Adrenal gland (tissue), 12 donors: Measurements from ENCODE around the gene ATP13A5. TPM values are rescaled to one million over a fixed set of nuclear protein-coding genes. Genes with fewer than 3 reads are reported as not detected.

Experiments used
- DNase-seq, 7 donors: peaks; one replicate each; pipeline ENCODE4 v3.0.0-alpha.2; 2019 to 2020
- H3K27ac ChIP-seq, 5 donors: fragments of 200-600 bp; sonication (generic) in 4 of 5; 1 replicate in 3 of 5; 2 replicates in 2 of 5; pipeline versions ENCODE4 v1.5.1 to v1.8.0; 2016 to 2020; ENCODE audit warnings: mild to moderate bottlenecking in 1 of 5
- H3K27me3 ChIP-seq: fragments of 200-600 bp; 2 replicates; pipeline ENCODE4 v1.8.0; 2021
- H3K36me3 ChIP-seq, 2 donors: fragments of 200-600 bp; replicated peaks in 1 of 2; 1 replicate in 1 of 2; 2 replicates in 1 of 2; pipeline versions ENCODE4 v1.5.1 to v1.8.0; 2018 to 2022
- H3K4me1 ChIP-seq, 2 donors: fragments of 200-600 bp; replicated peaks in 1 of 2; 1 replicate in 1 of 2; 2 replicates in 1 of 2; pipeline versions ENCODE4 v1.5.1 to v1.8.0; 2018 to 2021
- H3K4me3 ChIP-seq, 4 donors: fragments of 200-600 bp; sonication (generic) in 3 of 4; one replicate each; pipeline ENCODE4 v1.5.1; 2016 to 2018
- H3K9me3 ChIP-seq, 3 donors: fragments of 200-600 bp; sonication (generic) in 1 of 3; replicated peaks in 1 of 3; 1 replicate in 2 of 3; 2 replicates in 1 of 3; pipeline versions ENCODE4 v1.5.1 to v1.8.0; 2016 to 2021
- POLR2A ChIP-seq, 2 donors: fragments of 450-650 bp; IDR thresholded peaks; one replicate each; pipeline ENCODE4 v1.6.1; 2017; ENCODE audit warnings: antibody characterized with exemption in 2 of 2, mild to moderate bottlenecking in 2 of 2, moderate library complexity in 1 of 2
- WGBS, 4 donors: extraction: QIAGEN DNeasy Blood & Tissue Kit in 2 of 4; methylation state at CpG; one replicate each; pipeline versions ENCODE4 v1.1.5 to v1.1.7; 2013 to 2017; 5-methylcytosine and 5-hydroxymethylcytosine counted together
- intact Hi-C, 2 donors: fragments of 100-400 bp; cut with DNase I; formaldehyde crosslinking; loops; one replicate each; pipeline versions ENCODE4 v1.14.1 to v1.15.0; 2022 to 2023
- polyA plus RNA-seq, 3 donors: library from polyadenylated mRNA; stranded (reverse); fragments of 200-250 nt in 2 of 3; fragments of 350-450 nt in 1 of 3; fragmentation: Illumina TruSeq in 1 of 3; extraction: RNeasy Lipid Tissue Mini Kit (QIAGEN cat#74804) in 1 of 3; gene quantifications; one replicate each; pipeline ENCODE4 v1.2.3, GENCODE V29; 2013 to 2014
- total RNA-seq, 9 donors: library from RNA; depleted of rRNA in 4 of 9; stranded (reverse); fragments of >200 nt in 4 of 9; fragments of 120-200 nt in 1 of 9; fragmentation: NEBNext Ultra II Directional in 1 of 9; extraction: Animal tissue kit (Norgen Biotek cat#: 25700) in 1 of 9; gene quantifications; one replicate each; pipeline versions ENCODE4 v1.1.0 to v1.2.4, GENCODE V29; 2013 to 2023
- TF ChIP-seq, protein P1 (sequence below), 6 experiments: fragments of 450-650 bp in 4 of 6; fragments of 200-600 bp in 2 of 6; sonication (generic) in 1 of 6; IDR thresholded peaks; 1 replicate in 5 of 6; 2 replicates in 1 of 6; pipeline versions ENCODE4 v1.5.1 to v1.8.0; 2016 to 2021; ENCODE audit warnings: antibody characterized with exemption in 6 of 6, mild to moderate bottlenecking in 2 of 6, moderate library complexity in 1 of 6
- donor health status: healthy with polysubstance abuse.
- donor health status: Bipolar disorder and iron deficiency.
- donor health status: DM: yes; HTN: yes; CAD: no.
- donor health status: DM: no; HTN: no; CAD: no.
- donor health status: DM: no; HTN: no; CAD: no.
- donor health status: DM: yes; HTN: yes; CAD: no.

Gene ATP13A5
- total and polyA plus RNA-seq, 12 donors = 1.1 TPM; not detected in 11

DNA sequence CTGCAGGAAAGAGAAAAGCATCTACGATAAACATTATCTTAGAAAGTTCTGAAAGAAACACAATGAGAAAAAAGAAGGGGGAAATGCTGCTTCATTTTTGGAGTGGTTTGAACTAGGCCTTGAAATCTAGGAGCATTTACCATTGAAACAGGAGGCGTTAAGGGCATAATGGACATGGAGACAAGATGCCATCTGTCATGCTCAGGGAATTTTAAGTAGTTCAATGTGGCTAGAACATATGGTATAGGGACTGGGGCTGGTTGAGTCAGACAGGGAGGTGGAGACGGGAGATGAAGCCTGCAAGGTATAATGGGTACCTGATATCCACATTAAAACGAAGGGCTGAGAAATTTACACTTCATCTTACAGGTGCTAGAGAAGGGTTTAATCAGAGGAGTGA is 147.9 kb downstream of the ATP13A5 start:
- H3K4me1 ChIP-seq = no peaks in the 10 kb centered on the region
- intact Hi-C loops = no loop called here
- no peak overlapping the region for H3K27ac ChIP-seq
- H3K36me3 ChIP-seq = no peaks in the 10 kb centered on the region
- TF ChIP-seq, protein P1, sequence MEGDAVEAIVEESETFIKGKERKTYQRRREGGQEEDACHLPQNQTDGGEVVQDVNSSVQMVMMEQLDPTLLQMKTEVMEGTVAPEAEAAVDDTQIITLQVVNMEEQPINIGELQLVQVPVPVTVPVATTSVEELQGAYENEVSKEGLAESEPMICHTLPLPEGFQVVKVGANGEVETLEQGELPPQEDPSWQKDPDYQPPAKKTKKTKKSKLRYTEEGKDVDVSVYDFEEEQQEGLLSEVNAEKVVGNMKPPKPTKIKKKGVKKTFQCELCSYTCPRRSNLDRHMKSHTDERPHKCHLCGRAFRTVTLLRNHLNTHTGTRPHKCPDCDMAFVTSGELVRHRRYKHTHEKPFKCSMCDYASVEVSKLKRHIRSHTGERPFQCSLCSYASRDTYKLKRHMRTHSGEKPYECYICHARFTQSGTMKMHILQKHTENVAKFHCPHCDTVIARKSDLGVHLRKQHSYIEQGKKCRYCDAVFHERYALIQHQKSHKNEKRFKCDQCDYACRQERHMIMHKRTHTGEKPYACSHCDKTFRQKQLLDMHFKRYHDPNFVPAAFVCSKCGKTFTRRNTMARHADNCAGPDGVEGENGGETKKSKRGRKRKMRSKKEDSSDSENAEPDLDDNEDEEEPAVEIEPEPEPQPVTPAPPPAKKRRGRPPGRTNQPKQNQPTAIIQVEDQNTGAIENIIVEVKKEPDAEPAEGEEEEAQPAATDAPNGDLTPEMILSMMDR (IDR thresholded peaks at IDR 0.05) = no peak
- no peak for TF ChIP-seq POLR2A (IDR thresholded peaks at IDR 0.05)
- DNase-seq = no peak
- 84 to 89% (median 87%) methylated on average over 4 of the region's 4 CpGs for WGBS, 4 donors
- no peaks in the 10 kb centered on the region for H3K27me3 ChIP-seq
- H3K4me3 ChIP-seq = no peak overlapping the region
- H3K9me3 ChIP-seq = no peaks in the 10 kb centered on the region

DNA sequence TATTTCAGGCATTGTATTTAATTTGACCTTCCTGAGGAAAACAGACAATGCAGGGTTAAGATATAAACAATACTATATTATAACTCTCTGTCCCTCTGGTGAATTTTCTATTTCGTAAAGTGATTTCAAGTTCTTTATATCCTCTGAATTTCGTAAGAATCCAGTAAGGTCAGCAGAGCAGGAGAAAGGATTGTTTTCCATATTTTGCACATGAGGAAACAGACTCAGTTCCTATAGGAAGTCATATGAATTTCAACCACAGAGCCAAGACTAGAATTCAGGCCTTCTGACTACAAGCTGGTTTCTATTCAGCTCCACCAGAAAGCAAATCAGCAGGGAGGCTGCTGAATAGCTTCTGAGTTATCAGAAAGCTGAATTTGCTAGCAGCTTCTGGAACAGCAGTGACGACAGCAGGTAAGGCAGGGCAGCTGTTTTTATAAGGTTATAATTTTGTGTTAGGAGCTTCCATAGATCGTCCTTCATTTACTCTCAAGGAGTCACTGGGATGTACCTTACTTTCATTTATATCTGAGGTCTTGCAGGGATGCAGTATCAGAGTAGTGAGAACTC is 148.6 kb downstream of the ATP13A5 start:
- intact Hi-C loops = no loop called here

DNA sequence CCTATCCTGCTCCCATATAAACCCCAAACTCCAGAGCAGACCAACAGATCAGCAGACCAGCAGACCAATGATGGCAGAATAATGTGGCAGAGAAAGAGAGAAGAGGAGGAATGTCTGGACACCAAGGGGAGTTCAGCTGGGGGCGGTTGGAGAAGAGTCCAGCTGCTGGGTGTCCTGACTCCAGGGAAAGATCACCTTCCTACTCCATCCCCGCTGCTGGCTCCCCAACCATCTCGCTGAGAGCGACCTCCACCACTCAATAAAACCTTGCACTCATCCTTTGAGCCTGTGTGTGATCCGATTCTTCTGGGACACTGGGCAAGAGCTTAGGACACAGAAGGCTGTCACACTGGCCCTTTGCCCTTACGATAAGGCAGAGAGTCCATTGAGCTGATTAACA is 150.3 kb downstream of the ATP13A5 start:
- Histone ChIP-seq H3K36me3 (no peaks in the 10 kb centered on the region), H3K4me1 (no peaks in the 10 kb centered on the region), H3K9me3 (no peaks in the 10 kb centered on the region), H3K27me3 (no peaks in the 10 kb centered on the region), H3K4me3 (no peak overlapping the region), H3K27ac (no peak overlapping the region)
- WGBS, 4 donors = 82 to 90% (median 85%) methylated on average over 6 of the region's 6 CpGs
- TF ChIP-seq, protein P1 (IDR thresholded peaks at IDR 0.05) = no peak
- no peak for TF ChIP-seq POLR2A (IDR thresholded peaks at IDR 0.05)
- intact Hi-C loops = no loop called here
- no peak for DNase-seq

More for the DNA sequence above, 148.6 kb downstream of the ATP13A5 start:
- Histone ChIP-seq H3K9me3 (no peaks in the 10 kb centered on the region), H3K27me3 (no peaks in the 10 kb centered on the region), H3K36me3 (no peaks in the 10 kb centered on the region), H3K4me1 (no peaks in the 10 kb centered on the region), H3K4me3 (no peak overlapping the region), H3K27ac (no peak overlapping the region)
- no peak for DNase-seq
- TF ChIP-seq, protein P1 (IDR thresholded peaks at IDR 0.05) = no peak
- TF ChIP-seq POLR2A (IDR thresholded peaks at IDR 0.05) = no peak
- 76 to 85% (median 80%) methylated on average over 4 of the region's 4 CpGs for WGBS, 4 donors

DNA sequence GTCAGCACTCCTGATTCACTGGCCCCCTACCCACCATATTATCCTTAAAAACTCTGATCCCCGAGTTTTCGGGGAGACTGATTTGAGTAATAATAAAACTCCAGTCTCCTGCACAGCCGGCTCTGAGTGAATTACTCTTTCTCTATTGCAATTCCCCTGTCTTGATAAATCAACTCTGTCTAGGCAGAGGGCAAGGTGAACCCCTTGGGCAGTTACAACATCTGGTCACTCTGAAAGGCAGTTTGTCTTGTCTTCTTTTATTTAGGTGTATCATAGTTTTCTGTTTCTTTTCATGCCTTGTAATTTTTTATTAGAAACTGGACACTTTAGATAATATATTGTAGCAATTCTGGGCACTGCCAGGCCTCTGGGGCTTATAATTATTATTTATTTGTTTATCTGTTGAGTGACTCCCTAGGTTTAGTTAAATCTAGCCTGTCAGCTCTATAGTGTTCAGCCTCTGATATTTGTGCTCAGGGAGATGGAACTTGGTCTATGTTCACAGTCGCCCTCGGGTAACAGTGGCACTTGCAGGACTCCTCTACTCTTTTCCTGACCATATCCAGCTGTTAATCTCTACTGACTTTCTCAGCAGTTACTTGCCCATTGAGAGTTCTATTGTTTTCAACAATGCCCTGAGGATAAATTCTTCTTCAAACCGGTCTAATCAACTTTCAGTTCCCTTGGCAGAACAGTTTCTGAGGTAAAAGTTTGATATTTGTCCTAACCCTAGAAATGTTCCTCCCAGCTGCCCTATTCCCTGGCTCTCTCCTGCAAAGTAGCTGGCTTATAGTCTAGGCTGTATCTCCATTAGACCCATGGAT is 153.0 kb downstream of the ATP13A5 start:
- H3K27me3 ChIP-seq = no peaks in the 10 kb centered on the region
- no peaks in the 10 kb centered on the region for H3K36me3 ChIP-seq
- H3K4me1 ChIP-seq = no peaks in the 10 kb centered on the region
- TF ChIP-seq, protein P1 (IDR thresholded peaks at IDR 0.05) = no peak
- TF ChIP-seq POLR2A (IDR thresholded peaks at IDR 0.05) = no peak
- DNase-seq = no peak
- H3K27ac ChIP-seq = no peak overlapping the region
- intact Hi-C loops = no loop called here
- no peaks in the 10 kb centered on the region for H3K9me3 ChIP-seq
- 75 to 81% (median 76%) methylated on average over 6 of the region's 6 CpGs for WGBS, 4 donors
- no peak overlapping the region for H3K4me3 ChIP-seq

Other genes starting within 250 kb of the ATP13A5 start
- gene PLAAT1, start 137.5 kb downstream of the ATP13A5 start, total RNA-seq = 1 to 10 TPM; 1.0 to 8.6 (median 2.5) TPM
- 1 to 10 TPM in 2 of 3 donors, under 1 TPM in 1; 0.84 to 5.6 (median 4.0) TPM for gene PLAAT1, start 137.5 kb downstream of the ATP13A5 start, polyA plus RNA-seq
- gene ATP13A4, start 176.1 kb upstream of the ATP13A5 start, total RNA-seq = 1 to 10 TPM in 2 of 9 donors, under 1 TPM in 6, not detected in 1; 0.14 to 2.9 (median 0.57) TPM
- gene ATP13A4, start 176.1 kb upstream of the ATP13A5 start, polyA plus RNA-seq = under 1 TPM; 0.32 to 0.62 (median 0.34) TPM
- gene OPA1, start 214.5 kb upstream of the ATP13A5 start, total RNA-seq = 100 to 1,000 TPM in 4 of 9 donors, 10 to 100 TPM in 5; 40.6 to 155 (median 58.4) TPM
- 100 to 1,000 TPM in 1 of 3 donors, 10 to 100 TPM in 2; 13.0 to 194 (median 13.9) TPM for gene OPA1, start 214.5 kb upstream of the ATP13A5 start, polyA plus RNA-seq